ENCODE data around the gene CARD10.

DNA sequence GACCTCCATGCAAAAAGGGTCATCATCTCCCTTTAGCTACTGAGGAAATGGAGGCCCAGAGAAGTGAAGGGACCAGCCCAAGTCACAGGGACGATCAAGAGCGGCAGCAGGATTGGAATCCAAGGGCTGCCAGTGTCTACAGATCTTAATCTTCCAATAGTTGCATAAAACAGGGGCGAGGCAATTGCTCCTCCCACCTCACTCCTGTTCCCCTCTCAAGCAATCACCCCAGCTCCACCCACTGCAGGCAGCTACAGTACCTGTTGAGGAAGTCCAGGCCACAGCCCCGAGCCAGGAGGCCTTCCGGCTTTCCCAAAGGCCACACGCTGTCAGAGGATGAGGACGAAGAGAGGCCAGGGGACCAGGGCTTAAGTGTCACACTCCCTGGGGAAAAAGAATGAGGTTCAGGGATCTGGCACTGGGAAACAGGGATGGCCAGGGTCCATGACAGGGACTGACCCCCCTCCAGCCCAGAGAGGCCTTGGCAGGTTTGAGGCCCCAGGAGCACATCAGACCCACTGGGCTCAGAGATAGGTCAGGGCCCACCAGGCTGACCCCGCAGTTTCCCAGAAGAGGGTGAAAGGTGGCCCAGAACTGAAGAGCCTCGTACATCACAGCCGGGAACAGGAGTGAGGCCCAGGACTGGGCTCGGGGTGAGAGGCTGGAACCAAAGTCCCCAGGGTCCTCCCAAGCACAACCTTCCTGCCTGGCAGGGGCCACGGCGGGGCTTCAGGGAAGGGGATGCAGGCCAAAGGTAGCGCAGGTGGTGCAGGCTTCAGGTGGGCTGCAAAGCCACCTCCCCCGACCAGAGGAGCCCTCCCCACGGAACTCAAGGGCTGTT, 16.7 kb downstream of the CARD10 start:
- TF ChIP-seq POLR2AphosphoS5 (IDR thresholded peaks at IDR 0.05) (no peak), POLR2A (IDR thresholded peaks at IDR 0.05; ENCODE audit: low read depth) (no peak)
- TF ChIP-seq, protein P1, sequence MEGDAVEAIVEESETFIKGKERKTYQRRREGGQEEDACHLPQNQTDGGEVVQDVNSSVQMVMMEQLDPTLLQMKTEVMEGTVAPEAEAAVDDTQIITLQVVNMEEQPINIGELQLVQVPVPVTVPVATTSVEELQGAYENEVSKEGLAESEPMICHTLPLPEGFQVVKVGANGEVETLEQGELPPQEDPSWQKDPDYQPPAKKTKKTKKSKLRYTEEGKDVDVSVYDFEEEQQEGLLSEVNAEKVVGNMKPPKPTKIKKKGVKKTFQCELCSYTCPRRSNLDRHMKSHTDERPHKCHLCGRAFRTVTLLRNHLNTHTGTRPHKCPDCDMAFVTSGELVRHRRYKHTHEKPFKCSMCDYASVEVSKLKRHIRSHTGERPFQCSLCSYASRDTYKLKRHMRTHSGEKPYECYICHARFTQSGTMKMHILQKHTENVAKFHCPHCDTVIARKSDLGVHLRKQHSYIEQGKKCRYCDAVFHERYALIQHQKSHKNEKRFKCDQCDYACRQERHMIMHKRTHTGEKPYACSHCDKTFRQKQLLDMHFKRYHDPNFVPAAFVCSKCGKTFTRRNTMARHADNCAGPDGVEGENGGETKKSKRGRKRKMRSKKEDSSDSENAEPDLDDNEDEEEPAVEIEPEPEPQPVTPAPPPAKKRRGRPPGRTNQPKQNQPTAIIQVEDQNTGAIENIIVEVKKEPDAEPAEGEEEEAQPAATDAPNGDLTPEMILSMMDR (IDR thresholded peaks at IDR 0.05), result no peak

Data from esophagus muscularis mucosa (tissue), 3 donors.